Adrenal gland (tissue), 12 donors: ENCODE results near the gene NEK9. TPM values are rescaled to one million over a fixed set of nuclear protein-coding genes. Genes with fewer than 3 reads are reported as not detected.
"Not testable (repeated sequence)": the region's sequence is repeated elsewhere in the genome, so short reads cannot be mapped to it uniquely, and the experiment has no call there.

ENCODE experiments used
- DNase-seq, 7 donors: peaks; one replicate each; pipeline ENCODE4 v3.0.0-alpha.2; 2019 to 2020
- H3K27ac ChIP-seq, 5 donors: fragments of 200-600 bp; sonication (generic) in 4 of 5; 1 replicate in 3 of 5; 2 replicates in 2 of 5; pipeline versions ENCODE4 v1.5.1 to v1.8.0; 2016 to 2020; ENCODE audit warnings: mild to moderate bottlenecking in 1 of 5
- H3K27me3 ChIP-seq: fragments of 200-600 bp; 2 replicates; pipeline ENCODE4 v1.8.0; 2021
- H3K36me3 ChIP-seq, 2 donors: fragments of 200-600 bp; replicated peaks in 1 of 2; 1 replicate in 1 of 2; 2 replicates in 1 of 2; pipeline versions ENCODE4 v1.5.1 to v1.8.0; 2018 to 2022
- H3K4me1 ChIP-seq, 2 donors: fragments of 200-600 bp; replicated peaks in 1 of 2; 1 replicate in 1 of 2; 2 replicates in 1 of 2; pipeline versions ENCODE4 v1.5.1 to v1.8.0; 2018 to 2021
- H3K4me3 ChIP-seq, 4 donors: fragments of 200-600 bp; sonication (generic) in 3 of 4; one replicate each; pipeline ENCODE4 v1.5.1; 2016 to 2018
- H3K9me3 ChIP-seq, 3 donors: fragments of 200-600 bp; sonication (generic) in 1 of 3; replicated peaks in 1 of 3; 1 replicate in 2 of 3; 2 replicates in 1 of 3; pipeline versions ENCODE4 v1.5.1 to v1.8.0; 2016 to 2021
- CTCF ChIP-seq, 6 experiments: fragments of 450-650 bp in 4 of 6; fragments of 200-600 bp in 2 of 6; sonication (generic) in 1 of 6; IDR thresholded peaks; 1 replicate in 5 of 6; 2 replicates in 1 of 6; pipeline versions ENCODE4 v1.5.1 to v1.8.0; 2016 to 2021; ENCODE audit warnings: antibody characterized with exemption in 6 of 6, mild to moderate bottlenecking in 2 of 6, moderate library complexity in 1 of 6
- POLR2A ChIP-seq, 2 donors: fragments of 450-650 bp; IDR thresholded peaks; one replicate each; pipeline ENCODE4 v1.6.1; 2017; ENCODE audit warnings: antibody characterized with exemption in 2 of 2, mild to moderate bottlenecking in 2 of 2, moderate library complexity in 1 of 2
- WGBS, 4 donors: extraction: QIAGEN DNeasy Blood & Tissue Kit in 2 of 4; methylation state at CpG; one replicate each; pipeline versions ENCODE4 v1.1.5 to v1.1.7; 2013 to 2017; 5-methylcytosine and 5-hydroxymethylcytosine counted together
- intact Hi-C, 2 donors: fragments of 100-400 bp; cut with DNase I; formaldehyde crosslinking; loops; one replicate each; pipeline versions ENCODE4 v1.14.1 to v1.15.0; 2022 to 2023
- polyA plus RNA-seq, 3 donors: library from polyadenylated mRNA; stranded (reverse); fragments of 200-250 nt in 2 of 3; fragments of 350-450 nt in 1 of 3; fragmentation: Illumina TruSeq in 1 of 3; extraction: RNeasy Lipid Tissue Mini Kit (QIAGEN cat#74804) in 1 of 3; gene quantifications; one replicate each; pipeline ENCODE4 v1.2.3, GENCODE V29; 2013 to 2014
- total RNA-seq, 9 donors: library from RNA; depleted of rRNA in 4 of 9; stranded (reverse); fragments of >200 nt in 4 of 9; fragments of 120-200 nt in 1 of 9; fragmentation: NEBNext Ultra II Directional in 1 of 9; extraction: Animal tissue kit (Norgen Biotek cat#: 25700) in 1 of 9; gene quantifications; one replicate each; pipeline versions ENCODE4 v1.1.0 to v1.2.4, GENCODE V29; 2013 to 2023
- donor health status: healthy with polysubstance abuse.
- donor health status: Bipolar disorder and iron deficiency.
- donor health status: DM: yes; HTN: yes; CAD: no.
- donor health status: DM: no; HTN: no; CAD: no.
- donor health status: DM: no; HTN: no; CAD: no.
- donor health status: DM: yes; HTN: yes; CAD: no.

NEK9 gene
- total and polyA plus RNA-seq, 12 donors = 39.2 to 165 (median 75.5) TPM

GRCh38 chr14:75068294-75069120 is 58.3 kb downstream of the NEK9 start:
- no peak for TF ChIP-seq CTCF (IDR thresholded peaks at IDR 0.05)
- TF ChIP-seq POLR2A (IDR thresholded peaks at IDR 0.05) = no peak
- no peaks in the 10 kb centered on the region for H3K36me3 ChIP-seq
- H3K9me3 ChIP-seq = no peaks in the 10 kb centered on the region
- peak overlapping the region in 3 of 4 donors; percentile 3 to 53 (median 17) for H3K4me3 ChIP-seq
- intact Hi-C loops = loop anchor here in 1 of 2 donors (10.0 kb wide), 1 partner anchor 64 kb away; the partner anchor contains the start of gene EIF2B2
- whole genome bisulfite sequencing, 4 donors = 11 to 16% (median 13%) methylated on average over 15 of the region's 15 CpGs
- peaks cover 19 to 25% of the 10 kb centered on the region in 2 donors for H3K4me1 ChIP-seq
- peak overlapping the region; percentile 75 to 91 (median 83) for H3K27ac ChIP-seq
- no peaks in the 10 kb centered on the region for H3K27me3 ChIP-seq
- DNase-seq = no peak

- Histone ChIP-seq H3K27ac (peak overlapping the region; percentile 75 to 91 (median 83)), H3K4me1 (peaks cover 19 to 33% of the 10 kb centered on the region in 2 donors), H3K4me3 (peak overlapping the region in 1 of 4 donors; percentile 53)
- WGBS, 4 donors = 76 to 82% (median 81%) methylated on average over 4 of the region's 4 CpGs
- not testable (repeated sequence) for H3K36me3 ChIP-seq, DNase-seq, H3K9me3 ChIP-seq, H3K27me3 ChIP-seq
- intact Hi-C loops = loop anchor here in 1 of 2 donors (10.0 kb wide), 1 partner anchor 63 kb away; the partner anchor contains the start of gene EIF2B2
These were observed 59.1 kb downstream of the NEK9 start for GRCh38 chr14:75067765-75068164.

GRCh38 chr14:75067212-75067611 is 59.6 kb downstream of the NEK9 start:
- Histone ChIP-seq H3K27ac (peak overlapping the region in 1 of 5 donors; percentile 91), H3K36me3 (no peaks in the 10 kb centered on the region), H3K27me3 (no peaks in the 10 kb centered on the region), H3K4me3 (no peak overlapping the region), H3K9me3 (no peaks in the 10 kb centered on the region), H3K4me1 (peaks cover 19 to 34% of the 10 kb centered on the region in 2 donors)
- intact Hi-C loops = loop anchor here in 1 of 2 donors (10.0 kb wide), 1 partner anchor 62 kb away; the partner anchor contains the start of gene EIF2B2
- TF ChIP-seq POLR2A (IDR thresholded peaks at IDR 0.05) = no peak
- TF ChIP-seq CTCF (IDR thresholded peaks at IDR 0.05) = no peak
- WGBS, 4 donors = 86 to 100% (median 91%) methylated on average over 1 of the region's 1 CpG
- DNase-seq = no peak

- H3K4me3 ChIP-seq = no peak overlapping the region
- TF ChIP-seq CTCF (IDR thresholded peaks at IDR 0.05) (no peak), POLR2A (IDR thresholded peaks at IDR 0.05) (no peak)
- WGBS, 4 donors = 92 to 95% (median 94%) methylated on average over 3 of the region's 3 CpGs
- H3K27ac ChIP-seq = no peak overlapping the region
- H3K27me3 ChIP-seq = no peaks in the 10 kb centered on the region
- no peaks in the 10 kb centered on the region for H3K9me3 ChIP-seq
- H3K36me3 ChIP-seq = no peaks in the 10 kb centered on the region
- peaks cover 19 to 34% of the 10 kb centered on the region in 2 donors for H3K4me1 ChIP-seq
- intact Hi-C loops = loop anchor here in 1 of 2 donors (10.0 kb wide), 1 partner anchor 62 kb away; the partner anchor contains the start of gene EIF2B2
- DNase-seq = no peak
These were observed 60.2 kb downstream of the NEK9 start for GRCh38 chr14:75066691-75067090.
